Astrocyte of the spinal cord (primary cell): Measurements from ENCODE around the gene PLEKHA6.
"Not testable (repeated sequence)": the region's sequence is repeated elsewhere in the genome, so short reads cannot be mapped to it uniquely, and the experiment has no call there.

Experiments
- DNase-seq: peaks from one replicate; pipeline ENCODE4 v3.0.0; 2011; ENCODE audit warnings: low read depth, low spot score
- H3K4me3 ChIP-seq: 2 replicates; pipeline ENCODE4 v1.5.1; 2011; ENCODE audit warnings: low read depth, mild to moderate bottlenecking, low read length, moderate library complexity
- CTCF ChIP-seq: IDR thresholded peaks from 2 replicates; pipeline ENCODE4 v1.5.1; 2012; ENCODE audit warnings: low read depth, mild to moderate bottlenecking, low read length, inconsistent platforms
- in situ Hi-C: cut with HindIII; loops from 2 replicates; pipeline ENCODE4 v1.10.0; 2017; ENCODE audit warnings: low sequenced_read_pairs

Gene PLEKHA6

GRCh38 chr1:204314893-204315658 is 44.7 kb downstream of the PLEKHA6 start:
- H3K4me3 ChIP-seq, result no peak overlapping the region
- DNase-seq, result no peak
- no peak for TF ChIP-seq CTCF
- in situ Hi-C loops, result no loop called here

- in situ Hi-C loops, result no loop called here
- H3K4me3 ChIP-seq, result no peak overlapping the region
- DNase-seq, result no peak
- no peak for TF ChIP-seq CTCF
Observed at GRCh38 chr1:204314171-204314892, 45.4 kb downstream of the PLEKHA6 start.

DNA sequence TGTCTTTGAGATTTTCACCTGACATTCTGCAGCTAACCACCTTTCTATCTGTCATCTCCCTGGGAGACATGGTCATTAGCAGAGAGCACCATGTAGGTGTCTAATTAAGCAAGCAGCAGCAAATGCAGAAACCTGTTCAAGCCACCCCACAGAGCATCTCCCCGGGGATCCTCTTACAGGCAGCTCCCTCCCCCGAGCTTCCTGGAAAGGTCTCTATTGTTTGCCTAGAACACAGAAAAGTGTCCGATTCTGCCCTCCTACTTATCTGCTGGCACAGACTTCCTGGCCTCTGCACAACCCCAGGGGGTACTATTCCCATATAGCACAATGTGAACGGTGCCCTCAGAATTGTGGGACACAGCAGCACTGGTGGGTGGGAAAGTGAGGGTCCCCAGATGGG is 46.1 kb downstream of the PLEKHA6 start:
- in situ Hi-C loops, result no loop called here
- H3K4me3 ChIP-seq, result no peak overlapping the region
- no peak for TF ChIP-seq CTCF
- DNase-seq, result no peak

GRCh38 chr1:204310970-204311369 is 48.8 kb downstream of the PLEKHA6 start:
- DNase-seq, in situ Hi-C loops, H3K4me3 ChIP-seq: not testable (repeated sequence)

DNA sequence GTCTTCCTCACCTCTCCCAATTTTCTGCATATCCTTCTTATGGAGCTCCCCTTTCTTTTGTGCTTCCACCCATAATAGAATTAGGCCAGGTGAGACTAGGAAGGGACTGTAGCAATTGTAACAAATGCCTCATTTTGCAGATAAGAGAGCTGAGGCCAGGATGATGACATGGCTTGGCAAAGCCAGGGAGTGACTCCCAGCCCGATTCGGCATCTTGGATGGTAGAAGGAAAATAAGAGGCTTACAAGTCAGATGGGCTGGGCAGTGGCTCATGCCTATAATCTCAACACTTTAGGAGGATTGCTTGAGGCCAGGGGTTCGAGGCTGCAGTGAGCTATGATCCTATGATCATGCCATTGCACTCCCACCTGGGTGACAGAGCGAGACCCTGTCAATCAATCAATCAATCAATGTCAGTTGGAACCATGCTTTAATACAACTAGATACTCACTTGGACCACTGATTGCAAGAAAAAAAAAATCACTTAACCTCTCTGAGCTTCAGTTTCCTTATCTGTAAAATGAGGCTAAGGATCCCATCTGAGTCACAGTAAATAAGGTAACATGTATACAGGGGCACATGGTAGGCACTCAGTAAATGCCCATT is 51.6 kb downstream of the PLEKHA6 start:
- no peak for TF ChIP-seq CTCF
- no peak overlapping the region for H3K4me3 ChIP-seq
- DNase-seq, result no peak
- in situ Hi-C loops, result no loop called here

DNA sequence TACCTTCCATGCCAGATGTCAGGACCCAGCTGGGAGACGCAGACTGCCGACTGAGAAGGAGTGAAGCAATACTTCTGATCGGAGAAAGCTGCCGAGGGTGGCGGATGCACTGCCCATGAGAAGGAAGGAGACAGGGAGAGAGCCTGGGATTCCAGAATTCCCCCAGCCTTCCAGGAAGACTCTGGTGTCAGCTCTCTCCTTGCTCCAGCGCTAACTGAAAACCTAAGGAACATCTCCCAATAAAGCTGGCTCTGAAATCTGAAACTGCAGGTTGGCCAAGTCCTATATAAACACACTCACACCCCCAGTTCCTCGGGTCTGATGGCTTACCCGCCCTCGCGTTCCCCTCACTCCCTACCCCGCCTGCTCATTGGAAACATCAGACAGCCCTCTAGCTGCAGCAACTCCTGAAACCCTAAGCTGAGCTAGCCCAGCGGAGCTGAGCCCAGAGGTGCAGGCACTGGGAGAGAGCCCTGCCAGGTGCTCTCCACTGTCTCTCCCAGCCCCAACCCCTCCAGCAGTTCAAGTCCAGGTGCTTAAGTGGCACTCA is 52.3 kb downstream of the PLEKHA6 start:
- no peak for DNase-seq
- in situ Hi-C loops, result no loop called here
- no peak for TF ChIP-seq CTCF
- no peak overlapping the region for H3K4me3 ChIP-seq

DNA sequence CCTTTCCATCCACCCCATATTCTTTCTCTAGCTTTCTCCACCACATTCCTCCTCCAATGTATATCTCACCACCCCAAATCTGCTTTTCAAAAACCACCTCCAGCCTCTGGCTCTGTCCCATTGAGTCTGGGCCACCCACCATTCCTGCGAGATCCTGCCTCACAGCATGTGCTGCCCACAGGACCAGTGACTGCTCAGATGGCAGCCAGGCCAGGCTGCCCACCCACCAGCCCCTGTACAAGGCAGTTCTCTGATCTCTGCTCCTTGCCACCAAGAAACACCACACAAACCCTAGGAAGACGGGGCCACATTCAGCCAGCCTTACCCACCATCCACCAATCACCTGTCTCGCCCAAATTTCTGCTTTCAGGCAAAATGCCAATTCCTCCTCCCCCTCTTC is 53.7 kb downstream of the PLEKHA6 start:
- H3K4me3 ChIP-seq, result no peak overlapping the region
- DNase-seq, result no peak
- in situ Hi-C loops, result no loop called here
- TF ChIP-seq CTCF, result no peak
